Activated CD4-positive, alpha-beta T cell treated with anti-CD3 and anti-CD28 coated beads, Interleukin-10, Interleukin-2, amounts not matched to agents 100 ng/mL and 50 ng/mL, durations not matched to agents 16 hours and 8 hours (primary cell): Measurements from ENCODE around the gene RNASEH2A.
"Not testable (repeated sequence)": the region's sequence is repeated elsewhere in the genome, so short reads cannot be mapped to it uniquely, and the experiment has no call there.

Experiments used
- DNase-seq: peaks from one replicate; pipeline ENCODE4 v3.0.0-alpha.2; 2020

The RNASEH2A gene

GRCh38 chr19:12794196-12794941 lies 12.0 kb upstream of the RNASEH2A start:
- peak; percentile 26 for DNase-seq

DNA sequence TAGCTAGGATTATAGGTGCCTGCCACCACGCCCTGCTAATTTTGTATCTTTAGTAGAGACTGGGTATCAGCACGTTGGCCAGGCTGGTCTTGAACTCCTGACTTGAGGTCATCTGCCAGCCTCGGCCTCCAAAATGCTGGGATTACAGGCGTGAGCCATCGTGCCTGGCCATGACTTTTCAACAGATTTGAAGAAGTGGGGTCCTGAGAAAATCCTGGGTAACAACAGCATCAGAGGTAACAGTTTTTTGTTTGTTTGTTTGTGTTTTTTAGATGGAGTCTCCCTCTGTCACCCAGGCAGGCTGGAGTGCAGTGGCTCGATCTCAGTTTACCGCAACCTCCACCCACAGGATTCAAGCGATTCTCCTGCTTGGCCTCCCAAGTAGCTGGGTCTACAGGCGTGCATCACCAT lies 11.4 kb upstream of the RNASEH2A start:
- no peak for DNase-seq

DNA sequence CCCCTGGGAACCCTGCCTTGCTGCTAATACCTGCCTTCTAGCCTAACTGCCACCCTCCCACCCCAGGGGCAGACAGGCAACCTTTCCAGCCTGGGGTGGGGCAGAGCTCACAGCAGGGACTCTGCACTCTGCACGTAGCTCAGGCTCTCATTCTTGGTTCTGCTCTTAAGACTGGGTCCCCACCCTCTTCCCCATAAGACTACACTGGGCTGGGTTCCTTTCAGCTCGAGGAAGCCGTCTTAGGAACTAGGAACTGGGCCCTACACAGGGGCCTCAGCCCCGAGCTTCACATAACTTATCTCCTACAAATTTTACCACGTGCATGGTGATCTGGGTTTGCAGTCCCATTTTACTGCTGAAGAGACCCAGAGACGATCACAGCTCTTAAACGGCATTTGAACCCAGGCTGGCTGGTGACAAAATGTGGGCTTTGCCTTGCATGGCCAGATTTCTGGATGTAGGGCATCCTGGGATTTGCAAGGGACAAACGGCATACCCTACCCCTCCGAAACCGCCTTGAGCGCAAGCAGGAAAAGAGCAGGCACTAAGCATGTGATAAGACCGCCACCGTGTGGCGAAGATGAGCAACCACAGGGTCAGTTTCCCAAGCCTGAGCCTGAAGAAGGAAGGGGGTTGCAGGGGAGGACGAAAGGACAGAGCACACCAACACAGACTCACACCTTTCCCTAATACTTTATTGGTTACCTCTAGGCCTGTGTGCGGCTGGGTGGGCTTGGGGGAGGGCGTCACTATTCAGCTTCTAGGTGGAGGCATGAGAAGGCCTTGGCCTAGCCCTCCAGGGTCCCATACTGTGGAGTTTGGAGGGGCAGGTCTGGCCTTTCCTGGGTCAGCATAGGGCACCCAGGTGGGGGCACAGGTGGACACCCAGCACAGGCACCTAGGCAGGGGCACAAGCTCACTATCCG lies 10.0 kb upstream of the RNASEH2A start:
- DNase-seq = peak; percentile 87

GRCh38 chr19:12797141-12797587 lies 9.2 kb upstream of the RNASEH2A start:
- no peak for DNase-seq

GRCh38 chr19:12797607-12798006 lies 8.8 kb upstream of the RNASEH2A start:
- not testable (repeated sequence) for DNase-seq

- DNase-seq = no peak
Observed at GRCh38 chr19:12799742-12800465, 6.5 kb upstream of the RNASEH2A start.

DNA sequence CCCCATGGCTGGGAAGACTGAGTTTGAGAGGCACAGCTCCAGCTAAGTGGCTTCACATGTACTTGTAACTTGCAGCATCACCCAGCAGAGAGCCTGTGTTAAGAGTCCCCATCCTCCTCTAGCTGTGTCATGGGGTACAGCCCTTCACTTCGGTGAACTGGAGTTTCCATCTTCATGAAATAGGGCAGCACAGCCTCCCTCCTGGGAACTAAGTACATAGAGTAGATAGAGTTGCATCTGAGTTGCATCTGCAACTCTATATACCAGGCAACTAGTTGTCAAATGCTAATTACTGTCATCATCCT lies 6.0 kb upstream of the RNASEH2A start:
- DNase-seq = no peak

GRCh38 chr19:12800923-12801465 lies 5.4 kb upstream of the RNASEH2A start:
- peak; percentile 24 for DNase-seq

GRCh38 chr19:12801466-12802266 lies 4.7 kb upstream of the RNASEH2A start, which contains the start of the genes PRDX2 and THSD8:
TSS of gene PRDX2 (minus strand) at chr19:12801800. CDS start at chr19:12801261, 539 bp downstream.
TSS of gene THSD8 (plus strand) at chr19:12802069. CDS start at chr19:12802072, 3 bp downstream.
- peak; percentile 88 for DNase-seq

DNA sequence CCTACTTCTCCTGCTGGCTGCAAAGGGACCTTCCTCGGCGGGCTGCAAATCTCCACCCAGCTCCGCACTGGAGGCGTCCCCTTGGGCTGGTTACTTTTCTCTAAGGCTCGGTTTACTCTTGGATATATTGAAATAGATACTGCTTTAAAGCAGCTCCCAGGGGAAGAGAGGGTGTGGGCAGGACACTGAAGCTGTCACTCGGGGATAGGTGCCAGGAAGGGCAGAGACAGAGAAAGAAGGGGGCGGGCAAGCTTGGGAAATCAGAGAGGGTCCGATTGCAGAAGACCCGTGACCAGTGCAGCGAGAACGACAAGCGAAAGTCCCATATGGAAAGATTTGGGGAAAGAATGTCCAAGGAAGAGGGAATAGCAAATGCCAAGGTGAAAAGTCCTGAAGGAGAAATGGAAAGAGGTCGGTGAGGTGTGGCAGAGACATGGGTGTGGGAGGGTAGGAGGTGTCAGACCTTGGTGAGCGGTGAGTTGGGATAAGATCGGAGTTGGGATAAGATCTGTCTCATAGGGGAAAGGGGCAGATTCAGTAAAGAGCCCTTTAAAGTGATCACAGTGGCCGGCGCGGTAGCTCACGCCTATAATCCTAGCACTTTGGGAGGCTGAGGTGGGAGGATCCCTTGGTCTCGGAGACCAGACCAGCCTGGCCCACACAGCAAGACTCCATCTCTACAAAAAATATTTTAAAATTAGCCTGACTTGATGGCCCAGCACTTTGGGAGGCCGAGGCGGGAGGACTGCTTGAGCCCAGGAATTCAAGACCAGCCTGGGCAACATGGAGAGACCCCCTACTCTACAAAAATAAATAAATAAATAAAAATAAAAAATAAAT lies 3.9 kb upstream of the RNASEH2A start:
- no peak for DNase-seq

DNA sequence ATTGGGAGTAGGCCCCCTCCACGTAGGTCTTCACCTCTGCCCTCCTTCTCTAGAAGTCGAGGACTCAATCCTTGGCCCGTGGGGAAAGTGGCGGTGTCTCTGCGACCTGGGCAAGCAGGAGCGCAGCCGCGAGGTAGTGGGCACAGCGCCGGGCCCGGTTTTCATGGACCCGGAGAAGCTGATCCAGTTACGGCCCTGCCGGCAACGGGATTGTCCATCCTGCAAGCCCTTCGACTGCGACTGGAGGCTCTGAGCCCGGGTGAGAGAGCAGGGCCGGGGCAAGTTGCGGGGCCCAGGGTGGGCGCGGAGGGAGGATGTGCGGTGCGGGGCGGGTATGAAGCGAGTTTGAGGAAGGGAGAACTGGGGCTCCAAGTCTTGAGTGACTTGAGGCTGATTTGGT lies 2.3 kb upstream of the RNASEH2A start:
- no peak for DNase-seq

DNA sequence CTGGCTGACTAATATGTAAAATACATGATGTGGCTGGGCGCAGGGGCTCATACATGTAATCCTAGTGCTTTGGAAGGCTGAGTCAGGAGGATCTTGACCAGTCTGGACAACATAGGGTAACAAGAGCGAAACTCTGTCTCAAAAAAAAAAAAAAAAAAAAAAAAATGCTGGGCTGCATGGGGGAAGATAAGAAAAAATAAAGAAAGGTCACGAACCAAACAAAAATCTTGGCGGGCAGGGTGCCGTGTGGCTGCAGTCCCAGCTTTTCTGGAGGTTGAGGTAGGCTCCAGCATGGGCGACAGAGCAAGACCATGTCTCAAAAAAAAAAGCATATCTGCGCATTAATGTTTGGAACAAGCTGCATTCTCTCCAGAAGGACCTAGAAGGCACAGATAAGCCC lies 8.7 kb downstream of the RNASEH2A start:
- DNase-seq = no peak

DNA sequence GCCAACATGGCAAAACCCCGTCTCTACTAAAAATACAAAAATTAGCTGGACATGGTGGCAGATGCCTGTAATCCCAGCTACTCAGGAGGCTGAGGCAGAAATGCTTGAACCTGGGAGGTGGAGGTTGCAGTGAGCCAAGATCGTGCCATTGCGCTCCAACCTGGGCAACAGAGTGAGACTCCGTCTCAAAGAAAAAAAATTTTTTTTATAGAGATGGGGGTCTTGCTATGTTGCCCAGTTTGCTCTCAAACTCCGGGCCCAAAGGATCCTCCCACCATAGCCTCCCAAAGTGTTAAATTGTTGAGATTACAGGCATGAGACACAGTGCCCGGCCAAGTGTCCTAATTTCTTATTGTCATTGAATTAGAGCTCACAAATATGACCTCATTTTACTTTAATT lies 10.8 kb downstream of the RNASEH2A start:
- not testable (repeated sequence) for DNase-seq

DNA sequence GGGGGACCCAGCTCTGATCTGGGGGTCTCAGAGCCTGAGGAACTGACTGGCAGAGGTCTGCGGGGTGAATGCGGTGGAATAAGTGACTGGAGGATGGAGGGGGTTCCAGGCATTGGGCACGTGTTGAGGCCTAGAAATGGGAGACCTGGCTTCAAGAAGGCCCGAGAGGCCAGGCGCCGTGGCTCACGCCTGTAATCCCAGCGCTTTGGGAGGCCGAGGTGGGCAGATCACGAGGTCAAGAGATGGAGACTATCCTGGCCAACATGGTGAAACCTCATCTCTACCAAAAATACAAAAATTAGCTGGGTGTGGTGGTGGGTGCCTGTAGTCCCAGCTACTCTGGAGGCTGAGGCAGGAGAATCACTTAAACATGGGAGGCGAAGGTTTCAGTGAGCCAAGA lies 11.4 kb downstream of the RNASEH2A start:
- DNase-seq = not testable (repeated sequence)

DNA sequence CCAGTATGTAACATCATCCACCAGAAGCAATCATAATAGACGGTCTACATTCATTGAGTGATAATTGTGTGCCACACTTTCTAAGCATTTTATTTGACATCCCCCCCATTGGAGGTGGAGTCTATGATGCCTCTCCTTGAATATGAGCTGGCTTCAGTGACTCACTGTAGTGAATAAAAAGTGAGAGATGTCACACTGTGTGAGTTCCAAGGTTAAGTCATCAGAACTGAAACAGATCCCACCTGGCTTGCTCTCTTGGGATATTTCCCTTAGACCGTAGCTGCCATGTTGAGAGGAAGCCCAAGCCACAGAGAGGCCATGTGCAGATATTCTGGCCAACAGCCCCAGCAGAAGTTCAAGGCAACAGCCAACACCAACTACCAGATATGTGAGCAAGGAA lies 15.4 kb downstream of the RNASEH2A start:
- DNase-seq = no peak

GRCh38 chr19:12825254-12826131 lies 19.1 kb downstream of the RNASEH2A start:
- DNase-seq = peak; percentile 39

DNA sequence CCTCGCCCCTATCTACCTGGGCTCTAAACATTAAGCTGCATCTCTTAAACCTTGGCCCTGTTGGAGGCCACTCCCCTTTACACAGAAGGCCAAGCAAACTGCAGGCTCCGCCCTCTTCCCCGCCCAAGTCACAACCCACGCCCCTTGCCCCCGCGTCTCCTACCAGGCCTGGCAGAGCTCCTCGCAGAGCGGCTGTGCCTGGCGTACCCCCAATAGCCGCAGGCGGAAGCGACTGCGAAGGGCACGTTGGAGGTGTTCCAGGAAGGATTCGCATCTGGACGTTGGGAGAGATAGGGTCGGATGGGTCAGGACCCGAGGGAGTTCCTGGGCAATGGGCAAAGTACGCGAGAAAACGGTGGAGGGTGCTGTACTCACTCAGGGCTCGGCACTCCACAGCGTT lies 22.1 kb downstream of the RNASEH2A start:
- peak; percentile 40 for DNase-seq

GRCh38 chr19:12833418-12833737 lies 27.0 kb downstream of the RNASEH2A start:
- no peak for DNase-seq

- peak; percentile 49 for DNase-seq
Observed at GRCh38 chr19:12833738-12834565, 27.6 kb downstream of the RNASEH2A start.
